ENCODE measurements around the gene UGT1A7.

Gene UGT1A7

DNA sequence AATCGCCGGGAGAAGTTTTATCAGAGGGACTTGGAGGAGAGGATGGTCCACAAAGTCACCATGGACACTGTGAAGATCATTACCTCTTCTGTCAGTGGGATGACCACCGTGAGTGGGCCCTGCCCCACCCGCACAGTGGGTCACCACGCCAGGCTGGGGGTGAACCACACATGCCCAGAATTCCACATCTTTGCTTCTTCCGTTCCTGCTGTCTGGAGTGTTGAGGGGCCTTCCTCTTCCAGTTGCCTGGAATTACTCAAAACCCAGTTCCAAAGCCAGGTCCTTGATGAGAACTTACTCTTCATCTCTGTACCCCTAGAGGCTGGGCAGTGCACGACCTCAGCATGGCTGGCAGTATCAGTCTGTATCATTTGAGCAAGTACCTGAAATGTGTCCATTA is 118.5 kb downstream of the UGT1A7 start:
- peaks cover 47% of the 10 kb centered on the region for H3K27me3 Mint-ChIP-seq
- ATAC-seq (replicated peaks; ENCODE audit: extremely low read depth, poor library complexity, severe bottlenecking) (no peak), DNase-seq (ENCODE audit: low spot score in 2 of 2) (peak in 1 of 2 donors; percentile 5)
- no peak overlapping the region for H3K27ac Mint-ChIP-seq (ENCODE audit: low read depth)
- no peaks in the 10 kb centered on the region for H3K9me3 Mint-ChIP-seq
- no peaks in the 10 kb centered on the region for H3K36me3 Mint-ChIP-seq (ENCODE audit: insufficient read depth)
- H3K4me1 Mint-ChIP-seq: peaks cover 8% of the 10 kb centered on the region
- H3K4me3 Mint-ChIP-seq: no peak overlapping the region

DNA sequence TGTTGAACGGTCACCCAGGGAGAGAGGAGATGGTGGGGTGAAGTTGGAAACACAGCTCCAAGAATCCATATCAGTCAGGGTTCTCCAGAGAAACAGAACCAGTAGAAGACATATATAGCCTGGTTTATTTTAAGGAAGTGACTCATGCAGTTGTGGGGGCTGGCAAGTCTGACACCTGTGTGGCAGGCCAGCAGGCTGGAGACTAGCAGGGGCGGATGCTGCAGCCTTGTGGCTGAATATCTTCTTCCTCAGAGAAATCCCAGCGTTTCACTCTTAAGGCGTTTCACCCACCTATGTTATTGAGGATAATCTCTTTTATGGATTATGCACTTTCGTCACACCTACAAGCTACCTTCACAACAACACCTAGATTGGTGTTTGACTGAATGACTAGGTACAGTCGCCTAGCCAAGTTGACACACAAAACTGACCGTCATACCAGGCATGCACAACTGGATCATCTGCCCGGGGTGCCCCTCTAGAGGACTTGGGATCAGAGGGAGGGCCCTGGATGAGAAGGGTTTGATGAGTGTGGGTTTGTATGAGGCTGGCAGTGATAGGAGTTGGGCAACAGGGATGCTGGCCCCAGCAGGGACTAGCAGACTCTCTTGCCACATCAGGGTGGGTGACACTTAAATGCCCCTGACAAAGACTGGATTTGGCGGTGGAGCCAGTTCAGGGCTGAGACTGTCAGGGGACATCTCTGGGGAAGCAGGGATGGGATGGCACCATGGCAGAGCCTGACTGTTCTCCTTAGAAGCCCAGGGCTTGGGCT is 119.8 kb downstream of the UGT1A7 start:
- Mint-ChIP-seq H3K4me3 (no peak overlapping the region), H3K36me3 (ENCODE audit: insufficient read depth) (no peaks in the 10 kb centered on the region), H3K9me3 (no peaks in the 10 kb centered on the region), H3K27ac (ENCODE audit: low read depth) (no peak overlapping the region), H3K4me1 (peaks cover 8% of the 10 kb centered on the region), H3K27me3 (peaks cover 60% of the 10 kb centered on the region)
- ATAC-seq (replicated peaks; ENCODE audit: extremely low read depth, poor library complexity, severe bottlenecking) (peak; percentile 68), DNase-seq (ENCODE audit: low spot score in 2 of 2) (peak in 1 of 2 donors; percentile 11)

DNA sequence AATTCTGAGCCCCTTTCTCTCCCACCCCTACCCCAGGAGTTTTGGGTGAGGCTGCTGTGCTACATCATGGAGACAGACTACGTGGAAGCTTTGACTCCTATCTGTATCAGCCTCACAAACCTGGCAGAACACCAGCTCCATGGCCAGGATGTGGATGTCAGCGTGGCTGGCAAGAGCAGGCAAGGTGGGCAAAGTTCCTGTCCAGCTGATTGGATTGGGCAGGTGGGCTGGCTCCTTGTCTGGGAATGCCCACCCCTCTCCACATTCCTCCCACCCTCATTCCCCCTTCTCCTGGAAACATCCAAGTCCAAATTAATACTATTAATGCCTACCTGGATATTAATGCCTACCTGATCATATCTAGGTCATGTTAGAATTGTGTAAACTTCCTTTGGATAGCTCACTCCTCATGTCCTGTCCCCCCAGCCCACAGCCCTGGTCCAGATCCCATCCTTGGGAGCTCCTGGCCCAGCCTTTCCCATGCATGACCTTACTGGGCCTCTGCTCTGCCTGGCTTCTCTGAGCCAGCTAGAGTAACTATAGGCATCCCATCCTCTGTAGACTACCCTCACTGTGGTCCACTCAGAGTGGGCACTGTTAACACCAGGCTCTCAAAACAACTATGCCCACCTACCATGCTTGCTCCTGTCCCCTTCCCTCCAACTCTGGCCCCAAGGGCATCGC is 120.6 kb downstream of the UGT1A7 start:
- no peak overlapping the region for H3K27ac Mint-ChIP-seq (ENCODE audit: low read depth)
- no peak overlapping the region for H3K4me3 Mint-ChIP-seq
- H3K36me3 Mint-ChIP-seq (ENCODE audit: insufficient read depth): no peaks in the 10 kb centered on the region
- H3K27me3 Mint-ChIP-seq: peaks cover 63% of the 10 kb centered on the region
- peaks cover 8% of the 10 kb centered on the region for H3K4me1 Mint-ChIP-seq
- DNase-seq (ENCODE audit: low spot score in 2 of 2): no peak
- no peaks in the 10 kb centered on the region for H3K9me3 Mint-ChIP-seq
- no peak for ATAC-seq (replicated peaks; ENCODE audit: extremely low read depth, poor library complexity, severe bottlenecking)

DNA sequence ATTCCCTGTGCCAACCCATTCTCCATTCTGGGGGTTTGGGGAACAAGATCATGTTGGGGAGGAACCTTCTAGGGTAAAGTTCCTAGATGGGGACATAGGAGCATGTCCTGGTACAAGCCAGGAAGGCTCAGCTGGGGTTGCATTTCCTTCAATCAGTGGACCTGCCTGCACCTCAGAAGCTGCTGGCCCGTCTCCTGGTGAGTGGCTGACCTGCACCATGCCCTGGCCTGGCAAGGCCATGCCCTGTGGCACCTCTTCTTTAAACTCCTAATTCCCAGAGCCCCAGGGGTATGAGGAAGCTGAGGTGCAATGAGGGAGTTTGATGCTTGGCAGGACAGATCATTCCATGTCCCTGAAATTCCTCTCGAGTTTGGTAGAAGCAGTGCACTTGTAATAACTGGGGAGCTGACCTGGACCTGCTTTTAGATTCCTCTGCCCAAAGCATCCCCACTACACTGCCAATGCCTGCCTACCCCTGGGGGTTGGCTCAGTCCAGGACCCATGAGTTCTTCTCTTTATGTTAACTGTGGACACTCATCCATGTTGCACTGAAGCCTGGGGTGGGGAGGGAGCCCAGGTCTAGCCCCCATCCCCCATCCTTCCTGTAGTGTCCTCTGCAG is 121.7 kb downstream of the UGT1A7 start:
- Mint-ChIP-seq H3K27ac (ENCODE audit: low read depth) (no peak overlapping the region), H3K36me3 (ENCODE audit: insufficient read depth) (no peaks in the 10 kb centered on the region), H3K27me3 (peaks cover 61% of the 10 kb centered on the region), H3K4me1 (peaks cover 8% of the 10 kb centered on the region), H3K4me3 (no peak overlapping the region), H3K9me3 (no peaks in the 10 kb centered on the region)
- no peak for ATAC-seq (replicated peaks; ENCODE audit: extremely low read depth, poor library complexity, severe bottlenecking)
- DNase-seq (ENCODE audit: low spot score in 2 of 2): no peak

DNA sequence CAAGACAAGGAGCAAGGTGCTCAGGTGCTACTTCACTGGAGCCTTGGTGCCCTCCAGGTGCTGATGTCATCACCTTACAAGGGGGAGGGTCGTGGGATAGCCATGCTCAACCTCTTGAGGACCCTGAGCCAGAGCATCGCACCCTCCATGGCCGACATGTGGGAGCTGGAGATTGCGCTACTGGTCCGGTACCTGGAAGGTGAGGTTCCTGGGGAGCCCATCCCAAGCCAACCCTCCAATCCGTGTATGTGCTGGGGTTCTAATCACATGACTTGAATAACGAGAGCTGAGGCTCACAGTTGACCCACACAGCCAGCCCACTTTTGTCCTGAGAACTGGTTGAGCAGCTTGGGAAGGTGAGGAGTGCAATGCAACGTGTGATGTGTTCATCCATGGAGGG is 122.3 kb downstream of the UGT1A7 start:
- peak in 1 of 2 donors; percentile 8 for DNase-seq (ENCODE audit: low spot score in 2 of 2)
- H3K27me3 Mint-ChIP-seq: peaks cover 55% of the 10 kb centered on the region
- no peak for ATAC-seq (replicated peaks; ENCODE audit: extremely low read depth, poor library complexity, severe bottlenecking)
- H3K27ac Mint-ChIP-seq (ENCODE audit: low read depth): no peak overlapping the region
- H3K36me3 Mint-ChIP-seq (ENCODE audit: insufficient read depth): no peaks in the 10 kb centered on the region
- H3K4me3 Mint-ChIP-seq: no peak overlapping the region
- peaks cover 8% of the 10 kb centered on the region for H3K4me1 Mint-ChIP-seq
- no peaks in the 10 kb centered on the region for H3K9me3 Mint-ChIP-seq

DNA sequence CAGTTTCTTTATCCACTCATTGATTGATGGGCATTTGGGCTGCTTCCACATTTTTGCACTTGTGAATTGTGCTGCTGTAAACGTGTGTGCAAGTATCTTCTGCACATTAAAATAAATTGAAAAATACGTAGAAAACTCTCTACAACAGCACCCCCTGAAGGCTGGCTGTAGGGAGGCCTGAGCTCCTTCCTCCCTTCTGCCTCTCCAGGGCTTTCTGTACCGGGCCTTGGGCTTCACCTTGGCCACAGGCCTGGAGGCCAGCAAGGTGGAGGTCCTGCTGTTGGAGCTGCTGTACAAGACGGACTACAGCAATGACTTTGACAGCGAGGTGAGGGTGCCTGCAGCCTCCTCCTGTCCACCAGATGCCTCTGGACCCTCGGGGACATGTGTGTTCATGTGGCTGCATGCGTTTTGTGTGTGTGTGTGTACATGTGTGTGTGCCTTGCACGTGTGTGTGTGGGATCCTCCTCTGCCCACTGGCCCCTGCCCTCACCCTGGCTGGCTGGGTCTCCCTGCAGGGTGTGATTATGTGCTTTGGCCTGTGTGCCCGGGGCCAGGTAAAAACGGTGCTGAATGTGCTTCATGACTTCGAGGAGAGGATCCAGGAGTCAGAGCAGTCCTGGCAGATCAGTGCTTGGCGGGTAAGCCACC is 125.6 kb downstream of the UGT1A7 start:
- Mint-ChIP-seq H3K27ac (ENCODE audit: low read depth) (no peak overlapping the region), H3K4me1 (no peaks in the 10 kb centered on the region), H3K4me3 (no peak overlapping the region), H3K9me3 (no peaks in the 10 kb centered on the region), H3K27me3 (peaks cover 65% of the 10 kb centered on the region), H3K36me3 (ENCODE audit: insufficient read depth) (no peaks in the 10 kb centered on the region)
- ATAC-seq (replicated peaks; ENCODE audit: extremely low read depth, poor library complexity, severe bottlenecking) (no peak), DNase-seq (ENCODE audit: low spot score in 2 of 2) (peak in 1 of 2 donors; percentile 10)

DNA sequence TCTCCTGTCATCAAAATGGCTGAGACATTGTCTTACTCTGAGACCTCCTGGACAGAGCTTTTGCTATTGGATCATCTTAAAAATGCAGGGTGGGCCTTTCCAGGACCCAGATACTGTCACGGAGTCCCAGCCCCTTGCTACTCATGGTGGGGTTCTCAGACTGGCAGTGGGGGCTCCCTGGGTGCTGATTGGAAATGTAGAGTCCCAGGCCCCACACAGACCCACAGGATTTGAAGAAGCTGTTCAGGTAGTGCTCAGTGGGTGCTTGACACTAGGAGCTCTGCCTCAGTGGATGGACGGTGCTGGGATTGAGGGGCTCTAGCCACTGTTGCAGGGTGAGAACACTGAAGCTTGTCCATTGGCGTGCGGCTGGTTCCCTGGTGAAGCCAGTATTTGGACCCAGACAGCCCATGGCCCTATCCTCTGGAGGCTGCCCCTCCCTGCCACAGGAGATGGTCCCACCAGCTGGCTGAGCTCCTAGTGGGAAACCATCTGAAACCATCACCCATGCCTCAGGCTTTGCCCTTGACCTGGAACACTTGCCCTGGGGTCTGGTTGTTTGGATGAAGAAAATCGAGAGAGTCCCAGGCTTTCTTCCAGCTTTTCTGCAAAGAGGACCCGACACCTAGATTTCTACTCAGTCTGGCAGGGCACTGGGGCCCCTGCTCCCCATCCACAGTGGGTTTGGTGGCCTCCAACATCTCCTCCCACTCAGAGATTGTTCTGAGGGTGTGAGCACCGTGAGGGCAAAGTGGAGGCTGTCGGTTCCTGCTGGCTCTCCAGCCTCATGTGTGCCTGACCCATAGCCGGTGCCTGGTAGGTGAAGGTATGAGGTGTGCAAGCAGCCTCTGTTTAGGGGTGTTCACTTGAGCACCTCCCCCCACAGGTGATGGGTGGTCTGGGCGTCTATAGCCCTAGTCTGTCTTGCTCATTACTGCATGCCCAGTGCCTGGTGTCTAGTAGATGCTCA is 126.5 kb downstream of the UGT1A7 start:
- H3K27ac Mint-ChIP-seq (ENCODE audit: low read depth): no peak overlapping the region
- no peak for DNase-seq (ENCODE audit: low spot score in 2 of 2)
- peaks cover 64% of the 10 kb centered on the region for H3K27me3 Mint-ChIP-seq
- ATAC-seq (replicated peaks; ENCODE audit: extremely low read depth, poor library complexity, severe bottlenecking): no peak
- no peaks in the 10 kb centered on the region for H3K4me1 Mint-ChIP-seq
- no peaks in the 10 kb centered on the region for H3K9me3 Mint-ChIP-seq
- no peaks in the 10 kb centered on the region for H3K36me3 Mint-ChIP-seq (ENCODE audit: insufficient read depth)
- H3K4me3 Mint-ChIP-seq: no peak overlapping the region

DNA sequence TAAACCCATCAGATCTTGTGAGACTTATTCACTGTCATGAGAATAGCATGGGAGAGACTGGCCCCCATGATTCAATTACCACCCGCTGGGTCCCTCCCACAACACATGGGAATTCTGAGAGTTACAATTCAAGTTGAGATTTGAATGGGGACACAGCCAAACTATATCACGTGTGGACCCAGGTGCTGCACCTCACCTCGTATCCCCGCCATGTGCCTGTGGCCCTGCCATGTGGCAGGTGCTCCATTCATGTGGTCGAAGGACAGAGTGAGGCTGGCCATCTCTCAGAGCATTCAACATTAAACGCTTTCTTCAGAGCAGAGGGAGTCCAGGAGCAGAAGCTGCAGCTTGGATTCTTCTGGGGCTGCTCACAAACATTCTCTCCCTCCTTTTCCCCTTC is 128.7 kb downstream of the UGT1A7 start:
- Mint-ChIP-seq H3K9me3 (no peaks in the 10 kb centered on the region), H3K4me1 (no peaks in the 10 kb centered on the region), H3K4me3 (no peak overlapping the region), H3K27me3 (peaks cover 59% of the 10 kb centered on the region), H3K36me3 (ENCODE audit: insufficient read depth) (no peaks in the 10 kb centered on the region), H3K27ac (ENCODE audit: low read depth) (no peak overlapping the region)
- ATAC-seq (replicated peaks; ENCODE audit: extremely low read depth, poor library complexity, severe bottlenecking) (no peak), DNase-seq (ENCODE audit: low spot score in 2 of 2) (no peak)

DNA sequence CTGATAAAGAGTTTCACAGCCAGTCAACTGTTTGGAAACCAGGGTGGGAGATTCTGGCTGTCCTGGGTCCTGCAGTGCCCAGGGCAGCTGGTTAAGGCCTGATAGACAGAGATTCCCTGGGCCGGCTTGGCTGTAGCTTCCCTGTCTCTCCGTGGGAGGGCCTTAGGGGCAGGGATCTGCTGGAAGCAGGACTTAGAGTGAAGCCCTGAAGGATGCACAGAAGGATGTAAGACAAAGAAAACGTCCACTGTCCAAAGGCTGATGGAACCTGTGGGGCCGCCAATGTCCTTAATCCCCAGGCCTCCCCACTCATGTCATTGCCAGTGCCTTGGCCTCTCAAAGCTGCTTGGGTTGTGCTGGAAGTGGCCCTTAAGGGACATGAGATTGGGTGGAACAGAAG is 129.4 kb downstream of the UGT1A7 start:
- Mint-ChIP-seq H3K9me3 (no peaks in the 10 kb centered on the region), H3K4me3 (no peak overlapping the region), H3K27me3 (peaks cover 59% of the 10 kb centered on the region), H3K4me1 (no peaks in the 10 kb centered on the region), H3K36me3 (ENCODE audit: insufficient read depth) (no peaks in the 10 kb centered on the region), H3K27ac (ENCODE audit: low read depth) (no peak overlapping the region)
- no peak for DNase-seq (ENCODE audit: low spot score in 2 of 2)
- no peak for ATAC-seq (replicated peaks; ENCODE audit: extremely low read depth, poor library complexity, severe bottlenecking)

DNA sequence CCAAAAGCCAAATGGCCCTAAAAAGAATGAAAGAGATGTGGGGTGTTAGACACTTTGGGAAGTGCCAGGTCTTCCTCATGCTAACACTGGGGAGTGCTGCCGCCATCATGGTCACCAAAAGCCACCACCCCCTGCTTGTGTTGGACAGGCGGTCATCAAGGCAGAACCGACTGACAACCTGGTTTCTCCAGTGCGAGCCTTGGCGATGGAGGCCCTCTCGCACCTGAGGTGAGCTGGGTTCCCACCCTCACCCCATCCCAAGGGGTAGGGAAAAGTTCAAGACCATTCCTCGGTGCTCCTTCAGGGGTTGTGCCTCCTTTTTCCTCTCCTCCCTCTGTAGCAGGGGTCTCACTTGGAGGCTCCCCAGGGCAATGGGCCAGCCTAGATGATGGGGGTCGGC is 130.0 kb downstream of the UGT1A7 start:
- Mint-ChIP-seq H3K27me3 (peaks cover 59% of the 10 kb centered on the region), H3K4me1 (no peaks in the 10 kb centered on the region), H3K4me3 (no peak overlapping the region), H3K27ac (ENCODE audit: low read depth) (no peak overlapping the region), H3K9me3 (no peaks in the 10 kb centered on the region), H3K36me3 (ENCODE audit: insufficient read depth) (no peaks in the 10 kb centered on the region)
- ATAC-seq (replicated peaks; ENCODE audit: extremely low read depth, poor library complexity, severe bottlenecking) (no peak), DNase-seq (ENCODE audit: low spot score in 2 of 2) (no peak)

DNA sequence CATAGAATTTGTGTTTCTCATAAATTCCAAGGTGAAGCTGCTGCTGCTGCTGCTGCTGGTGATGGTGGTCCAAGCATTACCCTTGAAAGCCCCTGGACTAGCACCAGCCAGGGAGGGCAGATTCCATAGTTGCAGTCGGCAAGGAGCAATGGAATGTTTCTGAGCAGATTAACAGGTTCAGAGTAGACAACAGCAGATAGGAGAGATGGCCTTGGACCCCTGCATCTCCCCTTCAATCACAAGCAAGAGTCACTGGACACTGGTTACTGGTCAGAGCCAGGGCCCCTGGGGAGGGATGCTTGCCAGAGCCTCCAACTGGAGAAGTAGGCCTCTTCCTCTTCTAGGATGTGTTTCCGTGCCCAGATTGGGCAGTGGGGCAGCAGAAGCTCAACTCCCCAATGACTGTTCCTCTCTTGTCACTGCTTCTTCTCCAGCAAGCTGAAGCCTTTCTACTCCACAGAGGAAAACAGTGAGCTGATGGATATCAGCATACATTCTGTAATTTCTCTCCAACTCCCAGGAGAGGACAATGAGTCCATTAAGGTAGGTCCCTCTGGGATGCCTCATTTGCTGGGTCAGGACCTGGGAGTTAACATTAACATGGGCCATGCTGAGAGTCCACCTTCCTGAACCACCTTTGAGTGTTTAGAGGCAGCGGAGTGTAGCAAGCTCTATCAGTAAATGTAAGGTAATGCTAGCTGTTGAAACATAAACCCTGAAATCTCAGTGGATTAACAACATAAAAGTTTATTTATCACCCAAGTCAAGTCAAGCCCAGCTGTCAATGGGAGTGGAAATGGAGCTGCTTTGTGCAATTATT is 131.7 kb downstream of the UGT1A7 start:
- H3K4me1 Mint-ChIP-seq: no peaks in the 10 kb centered on the region
- H3K4me3 Mint-ChIP-seq: no peak overlapping the region
- no peaks in the 10 kb centered on the region for H3K36me3 Mint-ChIP-seq (ENCODE audit: insufficient read depth)
- ATAC-seq (replicated peaks; ENCODE audit: extremely low read depth, poor library complexity, severe bottlenecking) (no peak), DNase-seq (ENCODE audit: low spot score in 2 of 2) (no peak)
- H3K9me3 Mint-ChIP-seq: no peaks in the 10 kb centered on the region
- no peak overlapping the region for H3K27ac Mint-ChIP-seq (ENCODE audit: low read depth)
- peaks cover 75% of the 10 kb centered on the region for H3K27me3 Mint-ChIP-seq
